ENCODE measurements around the gene PPFIBP1.

- TF ChIP-seq CTCF (IDR thresholded peaks at IDR 0.05 in 8 of 11, conservative IDR thresholded peaks at IDR 0.05 in 3 of 11) (no peak), POLR2A (IDR thresholded peaks at IDR 0.05) (no peak)
Measured at GRCh38 chr12:27511031-27511722, 12.8 kb upstream of the PPFIBP1 start.
